A172 (cell line): ENCODE measurements around the gene SMIM5. TPM values are rescaled to one million over a fixed set of nuclear protein-coding genes. Genes with fewer than 3 reads are reported as not detected.
A peak's percentile ranks its signal among the peaks of the same experiment; 100 is the strongest.
"Not testable (repeated sequence)": the region's sequence is repeated elsewhere in the genome, so short reads cannot be mapped to it uniquely, and the experiment has no call there.

Experiments
- DNase-seq: peaks from one replicate; pipeline ENCODE4 v3.0.0-alpha.2; 2015; ENCODE audit warnings: low spot score
- total RNA-seq: library from RNA; depleted of rRNA; stranded (reverse); fragments of >200 nt; shearing (Covaris generic); gene quantifications from 2 replicates; pipeline ENCODE4 v1.2.3, GENCODE V29; 2014; rRNA removed

SMIM5 gene
- 0.07 and 0.26 TPM in 2 replicates for total RNA-seq

GRCh38 chr17:75632863-75633485 is at the start of gene SMIM5:
SMIM5 (plus strand) TSS chr17:75633434; CDS start chr17:75640202, 6,768 bp downstream.
- peak; percentile 81 for DNase-seq

GRCh38 chr17:75584849-75585175 is 48.4 kb upstream of the SMIM5 start:
- DNase-seq: no peak

- DNase-seq: no peak
Measured at GRCh38 chr17:75587675-75588595, 45.3 kb upstream of the SMIM5 start, which contains the start of gene MYO15B. MYO15B (plus strand) TSS chr17:75587800; CDS start chr17:75588058, 258 bp downstream.

- DNase-seq: no peak
Measured at GRCh38 chr17:75588596-75589011, 44.6 kb upstream of the SMIM5 start.

GRCh38 chr17:75589012-75589918 is 44.0 kb upstream of the SMIM5 start:
- peak; percentile 60 for DNase-seq

- no peak for DNase-seq
Measured at GRCh38 chr17:75589919-75590303, 43.3 kb upstream of the SMIM5 start.

- DNase-seq: no peak
Measured at GRCh38 chr17:75590314-75590761, 42.9 kb upstream of the SMIM5 start.

GRCh38 chr17:75590849-75591721 is 42.1 kb upstream of the SMIM5 start:
- DNase-seq: no peak

GRCh38 chr17:75591722-75592302 is 41.4 kb upstream of the SMIM5 start:
- no peak for DNase-seq

- DNase-seq: no peak
Measured at GRCh38 chr17:75592348-75593020, 40.8 kb upstream of the SMIM5 start.

- DNase-seq: not testable (repeated sequence)
Measured at GRCh38 chr17:75593430-75593829, 39.8 kb upstream of the SMIM5 start.

GRCh38 chr17:75594499-75595283 is 38.5 kb upstream of the SMIM5 start:
- no peak for DNase-seq

GRCh38 chr17:75595284-75595919 is 37.8 kb upstream of the SMIM5 start:
- no peak for DNase-seq

- DNase-seq: no peak
Measured at GRCh38 chr17:75595920-75596313, 37.3 kb upstream of the SMIM5 start.

- DNase-seq: no peak
Measured at GRCh38 chr17:75596320-75597087, 36.7 kb upstream of the SMIM5 start.

- peak; percentile 35 for DNase-seq
Measured at GRCh38 chr17:75601057-75601987, 31.9 kb upstream of the SMIM5 start.

- no peak for DNase-seq
Measured at GRCh38 chr17:75602644-75603043, 30.6 kb upstream of the SMIM5 start.
